Measurements from ENCODE around the gene METTL25.

METTL25 gene

GRCh38 chr12:82470906-82471512 is 112.7 kb downstream of the METTL25 start:
- no peak for DNase-seq (ENCODE audit: low read depth)

GRCh38 chr12:82473111-82473754 is 114.9 kb downstream of the METTL25 start:
- DNase-seq (ENCODE audit: low read depth), result no peak

- no peak for DNase-seq (ENCODE audit: low read depth)
These were observed 116.0 kb downstream of the METTL25 start for GRCh38 chr12:82474181-82474797.

GRCh38 chr12:82474798-82475184 is 116.5 kb downstream of the METTL25 start:
- DNase-seq (ENCODE audit: low read depth), result no peak

GRCh38 chr12:82475211-82475610 is 116.9 kb downstream of the METTL25 start:
- DNase-seq (ENCODE audit: low read depth), result no peak

- no peak for DNase-seq (ENCODE audit: low read depth)
These were observed 118.2 kb downstream of the METTL25 start for GRCh38 chr12:82476511-82476910.

GRCh38 chr12:82479511-82479910 is 121.2 kb downstream of the METTL25 start:
- DNase-seq (ENCODE audit: low read depth), result no peak

GRCh38 chr12:82480606-82481005 is 122.3 kb downstream of the METTL25 start:
- DNase-seq (ENCODE audit: low read depth), result no peak

- DNase-seq (ENCODE audit: low read depth), result no peak
These were observed 123.6 kb downstream of the METTL25 start for GRCh38 chr12:82481954-82482353.

- DNase-seq (ENCODE audit: low read depth), result no peak
These were observed 128.4 kb downstream of the METTL25 start for GRCh38 chr12:82486524-82487235.

- no peak for DNase-seq (ENCODE audit: low read depth)
These were observed 146.1 kb downstream of the METTL25 start for GRCh38 chr12:82504409-82504808.

GRCh38 chr12:82505150-82505549 is 146.8 kb downstream of the METTL25 start:
- no peak for DNase-seq (ENCODE audit: low read depth)

- DNase-seq (ENCODE audit: low read depth), result no peak
These were observed 149.4 kb downstream of the METTL25 start for GRCh38 chr12:82507686-82508085.

- no peak for DNase-seq (ENCODE audit: low read depth)
These were observed 152.1 kb downstream of the METTL25 start for GRCh38 chr12:82510386-82510785.

- no peak for DNase-seq (ENCODE audit: low read depth)
These were observed 156.6 kb downstream of the METTL25 start for GRCh38 chr12:82514880-82515279.

GRCh38 chr12:82515652-82516051 is 157.3 kb downstream of the METTL25 start:
- no peak for DNase-seq (ENCODE audit: low read depth)

- DNase-seq (ENCODE audit: low read depth), result no peak
These were observed 158.7 kb downstream of the METTL25 start for GRCh38 chr12:82517027-82517426.

GRCh38 chr12:82517808-82518207 is 159.5 kb downstream of the METTL25 start:
- no peak for DNase-seq (ENCODE audit: low read depth)

- DNase-seq (ENCODE audit: low read depth), result no peak
These were observed 161.2 kb downstream of the METTL25 start for GRCh38 chr12:82519510-82519909.

- no peak for DNase-seq (ENCODE audit: low read depth)
These were observed 164.0 kb downstream of the METTL25 start for GRCh38 chr12:82522285-82522684.

- DNase-seq (ENCODE audit: low read depth), result no peak
These were observed 164.4 kb downstream of the METTL25 start for GRCh38 chr12:82522762-82523161.

- no peak for DNase-seq (ENCODE audit: low read depth)
These were observed 165.7 kb downstream of the METTL25 start for GRCh38 chr12:82523996-82524395.

- no peak for DNase-seq (ENCODE audit: low read depth)
These were observed 166.3 kb downstream of the METTL25 start for GRCh38 chr12:82524641-82525040.

All from stimulated activated CD8-positive, alpha-beta memory T cell treated with anti-CD3 and anti-CD28 coated beads, Interleukin-12 subunit alpha, Interleukin-12 subunit beta, amount 100 ng/mL, for 4 hours (primary cell).